Esophagus muscularis mucosa (tissue), 4 donors: ENCODE results near the gene MMP23B. TPM values are rescaled to one million over a fixed set of nuclear protein-coding genes. Genes with fewer than 3 reads are reported as not detected.

Source experiments
- DNase-seq: peaks from one replicate; pipeline ENCODE4 v3.0.0-alpha.2; 2017; ENCODE audit errors: extremely low spot score
- H3K27ac ChIP-seq, 4 donors: fragments of 200-600 bp; sonication (generic); replicated peaks in 1 of 4; 1 replicate in 3 of 4; 2 replicates in 1 of 4; pipeline ENCODE4 v1.5.1; 2016 to 2019; ENCODE audit warnings: mild to moderate bottlenecking in 1 of 4
- H3K27me3 ChIP-seq, 4 donors: fragments of 200-600 bp; sonication (generic); one replicate each; pipeline versions ENCODE4 v1.5.1 to v1.6.0; 2016 to 2019
- H3K36me3 ChIP-seq, 4 donors: fragments of 200-600 bp; sonication (generic); one replicate each; pipeline ENCODE4 v1.5.1; 2016 to 2019
- H3K4me1 ChIP-seq, 4 donors: fragments of 200-600 bp; sonication (generic); one replicate each; pipeline ENCODE4 v1.5.1; 2016 to 2019
- H3K4me3 ChIP-seq, 4 donors: fragments of 200-600 bp; sonication (generic); 1 replicate in 2 of 4; 2 replicates in 2 of 4; pipeline ENCODE4 v1.5.1; 2016 to 2019; ENCODE audit warnings: mild to moderate bottlenecking in 4 of 4, moderate library complexity in 1 of 4
- H3K9me3 ChIP-seq, 4 donors: fragments of 200-600 bp; sonication (generic); 1 replicate in 3 of 4; 2 replicates in 1 of 4; pipeline ENCODE4 v1.5.1; 2016 to 2019
- CTCF ChIP-seq, 3 experiments: fragments of 200-600 bp in 2 of 3; fragments of 450-650 bp in 1 of 3; sonication (generic) in 2 of 3; IDR thresholded peaks; one replicate each; pipeline ENCODE4 v1.5.1; 2017 to 2019; ENCODE audit warnings: antibody characterized with exemption in 3 of 3, mild to moderate bottlenecking in 2 of 3, moderate library complexity in 1 of 3
- EP300 ChIP-seq: sonication (generic); formaldehyde crosslinking; IDR thresholded peaks from one replicate; pipeline ENCODE4 v1.6.1; 2017; ENCODE audit warnings: antibody characterized with exemption
- POLR2A ChIP-seq: fragments of 450-650 bp; IDR thresholded peaks from one replicate; pipeline ENCODE4 v1.6.1; 2017; ENCODE audit warnings: antibody characterized with exemption, moderate library complexity, mild to moderate bottlenecking, low read depth
- POLR2AphosphoS5 ChIP-seq, 2 donors: sonication (generic); formaldehyde crosslinking; IDR thresholded peaks; one replicate each; pipeline ENCODE4 v1.6.1; 2017; ENCODE audit warnings: antibody characterized with exemption in 2 of 2
- whole genome bisulfite sequencing: methylation state at CpG from one replicate; pipeline ENCODE4 v1.1.5; 2018; 5-methylcytosine and 5-hydroxymethylcytosine counted together
- intact Hi-C: fragments of 100-400 bp; cut with DNase I; formaldehyde crosslinking; loops from one replicate; pipeline ENCODE4 v1.15.1; 2023
- total RNA-seq, 4 donors: library from RNA; depleted of rRNA; stranded (reverse); fragments of >200 nt; gene quantifications; one replicate each; pipeline versions ENCODE4 v1.1.0 to v1.2.1, GENCODE V29; 2016

The MMP23B gene
- total RNA-seq, 4 donors from 2014 or later = 3.2 to 19.5 (median 14.0) TPM

DNA sequence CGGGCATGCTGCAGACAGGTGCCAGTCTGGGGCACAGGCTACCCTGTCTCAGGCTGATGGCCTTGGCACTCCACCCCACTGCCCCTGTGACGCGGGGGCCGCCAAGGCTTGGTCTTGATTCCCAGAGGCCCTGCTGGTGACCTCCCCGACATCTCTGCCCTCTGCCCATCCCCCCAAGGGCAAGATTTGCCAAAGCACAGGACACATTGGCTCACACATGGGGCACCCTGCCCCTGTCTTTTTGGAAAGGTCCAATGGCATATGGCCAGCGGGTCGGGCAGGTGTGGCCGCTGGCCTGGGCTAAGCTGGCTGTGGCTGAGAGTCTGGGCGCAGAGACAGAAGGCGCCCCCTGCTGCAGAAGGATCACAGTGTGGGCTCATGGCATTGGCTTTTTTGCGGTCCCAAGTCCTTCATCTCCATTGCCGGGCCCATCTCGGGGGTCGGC, 12.0 kb upstream of the MMP23B start:
- H3K36me3 ChIP-seq = peaks cover 4 to 38% (median 29%) of the 10 kb centered on the region in 4 donors
- H3K4me3 ChIP-seq = no peak overlapping the region
- TF ChIP-seq POLR2AphosphoS5 (IDR thresholded peaks at IDR 0.05) = no peak
- no peak for TF ChIP-seq CTCF (IDR thresholded peaks at IDR 0.05)
- no peak for TF ChIP-seq POLR2A
- no peak for TF ChIP-seq EP300
- 75% methylated on average over 7 of the region's 14 CpGs for WGBS
- intact Hi-C loops = no loop called here
- no peaks in the 10 kb centered on the region for H3K27me3 ChIP-seq
- peaks cover 18 to 37% (median 20%) of the 10 kb centered on the region in 4 donors for H3K4me1 ChIP-seq
- H3K27ac ChIP-seq = no peak overlapping the region
- no peak for DNase-seq
- H3K9me3 ChIP-seq = no peaks in the 10 kb centered on the region

- no peak for DNase-seq
- Histone ChIP-seq H3K27ac (no peak overlapping the region), H3K9me3 (no peaks in the 10 kb centered on the region), H3K27me3 (no peaks in the 10 kb centered on the region), H3K36me3 (peaks cover 4 to 45% (median 32%) of the 10 kb centered on the region in 4 donors), H3K4me1 (peaks cover 18 to 36% (median 21%) of the 10 kb centered on the region in 4 donors), H3K4me3 (no peak overlapping the region)
- intact Hi-C loops = no loop called here
- 84% methylated on average over 14 of the region's 16 CpGs for WGBS
- TF ChIP-seq EP300 = no peak
- no peak for TF ChIP-seq POLR2A
- TF ChIP-seq POLR2AphosphoS5 (IDR thresholded peaks at IDR 0.05) = no peak
- TF ChIP-seq CTCF (IDR thresholded peaks at IDR 0.05) = no peak
These were observed 11.4 kb upstream of the MMP23B start for GRCh38 chr1:1620433-1621139.

DNA sequence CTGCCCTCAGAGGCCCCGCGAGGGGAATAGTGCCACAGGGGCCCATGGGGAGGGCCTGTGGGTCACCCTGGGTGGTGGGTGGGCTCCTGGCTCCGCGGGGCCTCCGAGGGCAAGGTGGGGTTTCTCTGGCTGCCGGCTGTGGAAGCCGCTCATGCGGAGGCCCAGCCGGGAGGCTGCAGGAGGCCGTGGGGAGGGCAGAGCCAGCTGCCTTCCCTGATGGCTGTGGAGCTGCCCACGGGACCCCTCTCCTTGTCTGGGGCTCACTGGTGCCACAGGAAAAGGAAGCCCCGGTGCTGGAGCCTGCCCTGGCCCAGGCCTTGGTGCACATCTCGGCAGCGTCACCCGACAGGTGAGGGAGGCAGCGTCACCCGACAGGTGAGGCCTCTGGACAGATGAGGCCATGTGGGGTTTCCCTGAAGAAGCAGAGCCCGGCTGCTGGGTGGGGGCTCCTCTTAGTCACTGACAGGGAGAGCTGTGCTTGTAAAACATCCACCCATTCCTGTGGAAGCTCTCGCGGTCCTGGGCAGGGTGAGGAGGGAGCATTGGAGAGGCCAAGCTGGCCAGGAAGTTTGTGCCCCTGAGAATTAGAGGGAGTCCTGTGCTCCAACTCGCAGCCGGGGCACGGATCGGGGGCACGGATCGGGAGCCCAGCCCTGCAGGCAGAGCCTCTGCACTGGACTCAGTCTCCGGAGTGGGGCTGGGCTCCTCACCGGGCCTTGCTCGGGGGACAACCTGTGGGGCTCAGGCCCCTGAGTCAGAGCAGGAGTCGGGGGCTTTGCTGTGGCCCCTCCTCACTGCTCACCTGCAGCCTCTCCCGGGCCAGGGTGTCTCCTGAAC, 10.6 kb upstream of the MMP23B start:
- Histone ChIP-seq H3K27ac (no peak overlapping the region), H3K4me3 (no peak overlapping the region), H3K4me1 (peaks cover 15 to 33% (median 20%) of the 10 kb centered on the region in 4 donors), H3K36me3 (peaks cover 4 to 52% (median 35%) of the 10 kb centered on the region in 4 donors), H3K9me3 (no peaks in the 10 kb centered on the region), H3K27me3 (no peaks in the 10 kb centered on the region)
- intact Hi-C loops = no loop called here
- 78% methylated on average over 13 of the region's 31 CpGs for WGBS
- no peak for DNase-seq
- no peak for TF ChIP-seq POLR2AphosphoS5 (IDR thresholded peaks at IDR 0.05)
- no peak for TF ChIP-seq CTCF (IDR thresholded peaks at IDR 0.05)
- no peak for TF ChIP-seq POLR2A
- no peak for TF ChIP-seq EP300

- Histone ChIP-seq H3K9me3 (no peaks in the 10 kb centered on the region), H3K4me3 (no peak overlapping the region), H3K27me3 (no peaks in the 10 kb centered on the region), H3K4me1 (peaks cover 7 to 25% (median 12%) of the 10 kb centered on the region in 4 donors), H3K27ac (no peak overlapping the region), H3K36me3 (peaks cover 4 to 58% (median 42%) of the 10 kb centered on the region in 4 donors)
- intact Hi-C loops = no loop called here
- TF ChIP-seq CTCF (IDR thresholded peaks at IDR 0.05) (no peak), EP300 (no peak), POLR2A (no peak), POLR2AphosphoS5 (IDR thresholded peaks at IDR 0.05) (no peak)
- no peak for DNase-seq
- 57% methylated on average over 12 of the region's 21 CpGs for WGBS
These were observed 9.8 kb upstream of the MMP23B start for GRCh38 chr1:1622010-1622787.
